Activated CD4-positive, alpha-beta T cell treated with anti-CD3 and anti-CD28 coated beads, Interleukin-2, amount 10 ng/mL, durations not matched to agents 24 days and 14 days (primary cell): ENCODE data around the gene GAPDH. TPM values are rescaled to one million over a fixed set of nuclear protein-coding genes. Genes with fewer than 3 reads are reported as not detected.
A peak's percentile ranks its signal among the peaks of the same experiment; 100 is the strongest.
"Not testable (repeated sequence)": the region's sequence is repeated elsewhere in the genome, so short reads cannot be mapped to it uniquely, and the experiment has no call there.

ENCODE experiments used
- DNase-seq: peaks from one replicate; pipeline ENCODE4 v3.0.0; 2022
- H3K27ac Mint-ChIP-seq: one replicate; pipeline ENCODE4 v1.8.0; 2022; ENCODE audit warnings: mild to moderate bottlenecking, mixed read lengths
- H3K27me3 Mint-ChIP-seq: one replicate; pipeline ENCODE4 v1.8.0; 2022; ENCODE audit warnings: mixed read lengths
- H3K36me3 Mint-ChIP-seq: one replicate; pipeline ENCODE4 v1.8.0; 2022; ENCODE audit warnings: low read depth, mild to moderate bottlenecking, mixed read lengths
- H3K4me1 Mint-ChIP-seq: one replicate; pipeline ENCODE4 v1.8.0; 2021; ENCODE audit warnings: mixed read lengths
- H3K4me3 Mint-ChIP-seq: one replicate; pipeline ENCODE4 v1.8.0; 2022; ENCODE audit warnings: mild to moderate bottlenecking, moderate library complexity, mixed read lengths
- H3K9me3 Mint-ChIP-seq: one replicate; pipeline ENCODE4 v1.8.0; 2021; ENCODE audit warnings: mixed read lengths
- intact Hi-C: fragments of 100-400 bp; cut with micrococcal nuclease; formaldehyde crosslinking; loops from one replicate; pipeline ENCODE4 v1.15.1; 2023
- total RNA-seq: library from RNA; stranded (reverse); gene quantifications from 2 replicates; pipeline ENCODE4 v1.2.3, GENCODE V29; 2022

The GAPDH gene
- total RNA-seq, 1 donor from 2014 or later: 4,599 TPM

GRCh38 chr12:6570264-6570887 is 36.1 kb downstream of the GAPDH start:
- peaks cover 31% of the 10 kb centered on the region for H3K4me1 Mint-ChIP-seq
- DNase-seq: peak; percentile 81
- no peaks in the 10 kb centered on the region for H3K27me3 Mint-ChIP-seq
- H3K36me3 Mint-ChIP-seq: peaks cover 74% of the 10 kb centered on the region
- H3K4me3 Mint-ChIP-seq: no peak overlapping the region
- peak overlapping the region; percentile 50 for H3K27ac Mint-ChIP-seq
- intact Hi-C loops: no loop called here
- H3K9me3 Mint-ChIP-seq: no peaks in the 10 kb centered on the region

- intact Hi-C loops: no loop called here
- Mint-ChIP-seq H3K4me1 (peaks cover 19% of the 10 kb centered on the region), H3K4me3 (no peak overlapping the region), H3K27me3 (no peaks in the 10 kb centered on the region), H3K27ac (no peak overlapping the region), H3K36me3 (peaks cover 72% of the 10 kb centered on the region), H3K9me3 (no peaks in the 10 kb centered on the region)
- no peak for DNase-seq
Measured at GRCh38 chr12:6573001-6573400, 38.7 kb downstream of the GAPDH start.

- Mint-ChIP-seq H3K27ac (peak overlapping the region; percentile 9), H3K4me1 (peaks cover 17% of the 10 kb centered on the region), H3K9me3 (no peaks in the 10 kb centered on the region), H3K36me3 (peaks cover 70% of the 10 kb centered on the region), H3K4me3 (no peak overlapping the region), H3K27me3 (no peaks in the 10 kb centered on the region)
- no peak for DNase-seq
- intact Hi-C loops: no loop called here
Measured at GRCh38 chr12:6574576-6575295, 40.4 kb downstream of the GAPDH start.

GRCh38 chr12:6575648-6576047 is 41.3 kb downstream of the GAPDH start:
- H3K27me3 Mint-ChIP-seq: no peaks in the 10 kb centered on the region
- DNase-seq: no peak
- H3K4me3 Mint-ChIP-seq: no peak overlapping the region
- peaks cover 67% of the 10 kb centered on the region for H3K36me3 Mint-ChIP-seq
- H3K27ac Mint-ChIP-seq: peak overlapping the region; percentile 51
- no peaks in the 10 kb centered on the region for H3K9me3 Mint-ChIP-seq
- peaks cover 17% of the 10 kb centered on the region for H3K4me1 Mint-ChIP-seq
- intact Hi-C loops: no loop called here

- Mint-ChIP-seq H3K36me3 (peaks cover 67% of the 10 kb centered on the region), H3K27ac (no peak overlapping the region), H3K4me1 (no peaks in the 10 kb centered on the region), H3K4me3 (no peak overlapping the region), H3K27me3 (no peaks in the 10 kb centered on the region), H3K9me3 (no peaks in the 10 kb centered on the region)
- intact Hi-C loops: no loop called here
- DNase-seq: no peak
Measured at GRCh38 chr12:6582196-6582595, 47.9 kb downstream of the GAPDH start.

- H3K27me3 Mint-ChIP-seq: no peaks in the 10 kb centered on the region
- no peak overlapping the region for H3K27ac Mint-ChIP-seq
- H3K36me3 Mint-ChIP-seq: peaks cover 67% of the 10 kb centered on the region
- H3K4me1 Mint-ChIP-seq: no peaks in the 10 kb centered on the region
- H3K9me3 Mint-ChIP-seq: no peaks in the 10 kb centered on the region
- no peak overlapping the region for H3K4me3 Mint-ChIP-seq
- intact Hi-C loops: no loop called here
- DNase-seq: no peak
Measured at GRCh38 chr12:6582959-6583358, 48.6 kb downstream of the GAPDH start.

GRCh38 chr12:6584293-6584692 is 50.0 kb downstream of the GAPDH start:
- Mint-ChIP-seq H3K9me3 (no peaks in the 10 kb centered on the region), H3K4me1 (no peaks in the 10 kb centered on the region), H3K27me3 (no peaks in the 10 kb centered on the region), H3K27ac (no peak overlapping the region), H3K36me3 (peaks cover 62% of the 10 kb centered on the region), H3K4me3 (no peak overlapping the region)
- DNase-seq: no peak
- intact Hi-C loops: no loop called here

- H3K27ac Mint-ChIP-seq, DNase-seq, H3K4me1 Mint-ChIP-seq, H3K9me3 Mint-ChIP-seq, intact Hi-C loops, H3K27me3 Mint-ChIP-seq, H3K4me3 Mint-ChIP-seq: not testable (repeated sequence)
- H3K36me3 Mint-ChIP-seq: peaks cover 60% of the 10 kb centered on the region
Measured at GRCh38 chr12:6586569-6586968, 52.3 kb downstream of the GAPDH start.

Other genes with a start within 250 kb of the GAPDH start
- gene PLEKHG6, start 223.8 kb upstream of the GAPDH start, total RNA-seq: not detected in 2 replicates
- gene TNFRSF1A, start 192.4 kb upstream of the GAPDH start, total RNA-seq: 52.7 and 54.4 TPM in 2 replicates
- gene SCNN1A, start 159.0 kb upstream of the GAPDH start, total RNA-seq: not detected in 2 replicates
- gene LTBR, start 150.4 kb upstream of the GAPDH start, total RNA-seq: 1.7 and 2.1 TPM in 2 replicates
- gene CD27, start 89.6 kb upstream of the GAPDH start, total RNA-seq: 74.0 and 77.7 TPM in 2 replicates
- gene TAPBPL, start 82.5 kb upstream of the GAPDH start, total RNA-seq: 31.9 and 33.0 TPM in 2 replicates
- 50.0 and 51.2 TPM in 2 replicates for gene VAMP1, start 63.8 kb upstream of the GAPDH start, total RNA-seq
- 277 and 280 TPM in 2 replicates for gene MRPL51, start 41.3 kb upstream of the GAPDH start, total RNA-seq
- gene NCAPD2, start 40.4 kb upstream of the GAPDH start, total RNA-seq: 104 and 106 TPM in 2 replicates
- 16.0 and 16.9 TPM in 2 replicates for gene IFFO1, start 21.5 kb downstream of the GAPDH start, total RNA-seq
- 192 and 193 TPM in 2 replicates for gene NOP2, start 33.8 kb downstream of the GAPDH start, total RNA-seq
- gene CHD4, start 72.9 kb downstream of the GAPDH start, total RNA-seq: 356 and 363 TPM in 2 replicates
- 3.3 and 4.2 TPM in 2 replicates for gene LPAR5, start 101.4 kb downstream of the GAPDH start, total RNA-seq
- 0.47 and 0.64 TPM in 2 replicates for gene ACRBP, start 112.9 kb downstream of the GAPDH start, total RNA-seq
- 13.7 and 15.8 TPM in 2 replicates for gene ING4, start 128.6 kb downstream of the GAPDH start, total RNA-seq
- gene ZNF384, start 154.9 kb downstream of the GAPDH start, total RNA-seq: 83.6 and 84.4 TPM in 2 replicates
- 0.09 TPM in 1 of 2 replicates, not detected in the other for gene PIANP, start 166.3 kb downstream of the GAPDH start, total RNA-seq
- gene COPS7A, start 189.5 kb downstream of the GAPDH start, total RNA-seq: 39.5 and 44.8 TPM in 2 replicates
- gene MLF2, start 218.6 kb downstream of the GAPDH start, total RNA-seq: 163 and 180 TPM in 2 replicates
- gene PTMS, start 231.8 kb downstream of the GAPDH start, total RNA-seq: 245 and 267 TPM in 2 replicates
- 253 and 269 TPM in 2 replicates for gene LAG3, start 238.0 kb downstream of the GAPDH start, total RNA-seq